Measurements from ENCODE around the gene SRRM1.
"Not testable (repeated sequence)": the region's sequence is repeated elsewhere in the genome, so short reads cannot be mapped to it uniquely, and the experiment has no call there.

SRRM1 gene

DNA sequence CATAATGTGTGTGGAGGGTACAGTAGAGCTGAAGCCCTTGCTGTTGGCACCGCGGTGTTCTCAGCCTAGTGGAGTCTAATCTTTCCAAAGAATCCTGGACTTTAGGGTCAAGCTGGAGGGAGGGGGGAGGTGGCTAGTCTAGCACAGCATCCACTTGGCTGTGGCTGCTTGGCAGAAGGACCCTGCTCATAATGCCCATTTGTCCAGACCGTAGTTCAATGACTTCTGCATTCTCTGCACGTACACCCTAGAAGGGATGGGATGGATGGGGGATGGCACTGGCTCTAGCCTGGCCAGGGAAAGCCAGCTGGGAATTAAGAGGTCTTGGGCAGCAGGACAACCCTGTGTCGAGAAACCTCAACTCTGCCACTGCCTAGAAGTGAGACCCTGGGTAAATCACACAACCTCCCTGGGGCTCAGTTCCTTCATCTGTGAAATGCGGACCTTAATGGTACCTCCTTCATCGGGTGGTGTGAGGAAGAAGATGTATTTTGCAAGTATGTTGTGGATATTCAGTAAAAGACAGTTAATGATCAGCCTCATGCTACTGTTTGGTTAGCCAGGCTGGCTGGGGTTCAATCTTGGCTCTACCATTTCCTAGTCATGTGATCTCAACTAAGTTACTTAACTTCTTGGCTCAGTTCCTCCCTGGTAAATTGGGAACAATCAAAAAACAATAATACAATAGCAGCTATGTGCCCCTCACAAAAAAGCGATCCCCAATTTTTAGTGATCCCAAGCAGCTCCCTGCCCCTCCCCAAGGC is 75.0 kb downstream of the SRRM1 start:
- peak overlapping the region in 1 of 2 donors; percentile 33 for H3K27ac ChIP-seq
- DNase-seq (ENCODE audit: low spot score), result no peak
- TF ChIP-seq, protein P1, sequence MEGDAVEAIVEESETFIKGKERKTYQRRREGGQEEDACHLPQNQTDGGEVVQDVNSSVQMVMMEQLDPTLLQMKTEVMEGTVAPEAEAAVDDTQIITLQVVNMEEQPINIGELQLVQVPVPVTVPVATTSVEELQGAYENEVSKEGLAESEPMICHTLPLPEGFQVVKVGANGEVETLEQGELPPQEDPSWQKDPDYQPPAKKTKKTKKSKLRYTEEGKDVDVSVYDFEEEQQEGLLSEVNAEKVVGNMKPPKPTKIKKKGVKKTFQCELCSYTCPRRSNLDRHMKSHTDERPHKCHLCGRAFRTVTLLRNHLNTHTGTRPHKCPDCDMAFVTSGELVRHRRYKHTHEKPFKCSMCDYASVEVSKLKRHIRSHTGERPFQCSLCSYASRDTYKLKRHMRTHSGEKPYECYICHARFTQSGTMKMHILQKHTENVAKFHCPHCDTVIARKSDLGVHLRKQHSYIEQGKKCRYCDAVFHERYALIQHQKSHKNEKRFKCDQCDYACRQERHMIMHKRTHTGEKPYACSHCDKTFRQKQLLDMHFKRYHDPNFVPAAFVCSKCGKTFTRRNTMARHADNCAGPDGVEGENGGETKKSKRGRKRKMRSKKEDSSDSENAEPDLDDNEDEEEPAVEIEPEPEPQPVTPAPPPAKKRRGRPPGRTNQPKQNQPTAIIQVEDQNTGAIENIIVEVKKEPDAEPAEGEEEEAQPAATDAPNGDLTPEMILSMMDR (IDR thresholded peaks at IDR 0.05), result no peak
- H3K4me3 ChIP-seq, result no peak overlapping the region

DNA sequence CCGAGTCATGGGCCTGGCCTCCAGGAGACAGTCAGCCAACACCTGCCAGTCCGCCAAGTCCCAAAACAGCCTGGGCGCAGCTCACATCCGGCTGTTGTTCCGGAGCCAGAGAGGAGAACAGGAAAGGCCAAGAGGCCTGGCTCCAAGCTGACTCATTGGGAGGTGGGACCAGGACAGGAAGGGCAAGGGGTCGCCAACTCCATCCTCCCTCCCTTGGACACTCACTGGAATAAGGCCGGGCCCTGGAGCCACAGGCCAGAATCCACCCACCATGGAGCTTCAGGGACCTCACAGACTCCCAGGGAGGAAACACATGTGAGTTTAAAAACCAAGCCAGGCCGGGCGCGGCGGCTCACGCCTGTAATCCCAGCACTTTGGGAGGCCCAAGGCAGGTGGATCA is 77.0 kb downstream of the SRRM1 start:
- TF ChIP-seq, protein P1 (IDR thresholded peaks at IDR 0.05), result no peak
- DNase-seq (ENCODE audit: low spot score), result peak; percentile 91
- peak overlapping the region; percentile 48 to 82 for H3K27ac ChIP-seq
- H3K4me3 ChIP-seq, result no peak overlapping the region

DNA sequence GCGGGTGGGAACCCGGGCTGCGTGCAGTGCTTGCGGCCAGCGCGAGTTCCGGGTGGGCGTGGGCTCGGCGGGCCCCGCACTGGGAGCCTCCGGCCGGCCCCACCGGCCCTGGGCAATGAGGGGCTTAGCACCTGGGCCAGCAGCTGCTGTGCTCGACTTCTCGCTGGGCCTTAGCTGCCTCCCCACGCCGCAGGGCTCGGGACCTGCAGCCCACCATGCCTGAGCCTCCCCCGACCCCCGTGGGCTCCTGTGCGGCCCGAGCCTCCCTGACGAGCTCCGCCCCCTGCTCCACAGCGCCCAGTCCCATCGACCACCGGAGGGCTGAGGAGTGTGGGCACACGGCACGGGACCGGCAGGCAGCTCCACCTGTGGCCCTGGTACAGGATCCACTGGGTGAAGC is 78.4 kb downstream of the SRRM1 start:
- no peak for DNase-seq (ENCODE audit: low spot score)
- Histone ChIP-seq H3K4me3 (no peak overlapping the region), H3K27ac (no peak overlapping the region)
- TF ChIP-seq, protein P1 (IDR thresholded peaks at IDR 0.05), result no peak

DNA sequence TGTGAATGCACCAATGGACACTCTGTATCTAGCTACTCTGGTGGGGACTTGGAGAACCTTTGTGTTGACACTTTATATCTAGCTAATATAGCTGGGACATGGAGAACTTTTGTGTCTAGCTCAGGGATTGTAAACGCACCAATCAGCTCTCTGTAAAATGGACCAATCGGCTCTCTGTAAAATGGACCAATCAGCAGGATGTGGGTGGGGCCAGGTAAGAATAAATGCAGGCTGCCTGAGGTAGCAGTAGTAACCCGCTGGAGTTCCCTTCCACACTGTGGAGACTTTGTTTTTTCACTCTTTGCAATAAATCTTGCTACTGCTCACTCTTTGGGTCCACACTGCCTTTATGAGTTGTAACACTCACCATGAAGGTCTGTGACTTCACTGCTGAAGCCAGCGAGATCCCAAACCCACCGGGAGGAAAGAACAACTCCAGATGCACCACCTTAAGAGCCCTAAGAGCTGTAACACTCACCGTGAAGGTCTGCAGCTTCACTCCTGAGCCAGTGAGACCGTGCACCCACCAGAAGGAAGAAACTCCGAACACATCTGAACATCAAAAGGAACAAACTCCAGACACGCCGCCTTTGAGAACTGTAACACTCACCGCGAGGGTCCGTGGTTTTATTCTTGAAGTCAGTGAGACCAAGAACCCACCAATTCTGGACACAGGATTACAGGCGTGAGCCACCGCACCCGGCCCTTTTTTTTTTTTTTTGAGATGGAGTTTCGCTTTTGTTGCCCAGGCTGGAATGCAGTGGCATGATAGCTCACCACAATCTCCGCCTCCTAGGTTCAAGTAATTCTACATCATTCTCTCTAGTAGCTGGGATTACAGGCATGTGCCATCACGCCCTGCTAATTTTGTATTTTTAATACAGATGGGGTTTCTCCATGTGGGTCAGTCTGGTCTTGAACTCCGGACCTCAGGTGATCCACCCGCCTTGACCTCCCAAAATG is 79.3 kb downstream of the SRRM1 start:
- not testable (repeated sequence) for H3K4me3 ChIP-seq; DNase-seq (ENCODE audit: low spot score); H3K27ac ChIP-seq
